GM18517 (cell line): ENCODE data around the gene MGAT2.
"Not testable (repeated sequence)": the region's sequence is repeated elsewhere in the genome, so short reads cannot be mapped to it uniquely, and the experiment has no call there.

Source experiments
- ATAC-seq: cut with Tn5 transposase; IDR thresholded peaks from one replicate; pipeline ENCODE4 v1.9.1; 2021; ENCODE audit warnings: mild to moderate bottlenecking, moderate library complexity; ENCODE audit not compliant: unreplicated experiment

Gene MGAT2

DNA sequence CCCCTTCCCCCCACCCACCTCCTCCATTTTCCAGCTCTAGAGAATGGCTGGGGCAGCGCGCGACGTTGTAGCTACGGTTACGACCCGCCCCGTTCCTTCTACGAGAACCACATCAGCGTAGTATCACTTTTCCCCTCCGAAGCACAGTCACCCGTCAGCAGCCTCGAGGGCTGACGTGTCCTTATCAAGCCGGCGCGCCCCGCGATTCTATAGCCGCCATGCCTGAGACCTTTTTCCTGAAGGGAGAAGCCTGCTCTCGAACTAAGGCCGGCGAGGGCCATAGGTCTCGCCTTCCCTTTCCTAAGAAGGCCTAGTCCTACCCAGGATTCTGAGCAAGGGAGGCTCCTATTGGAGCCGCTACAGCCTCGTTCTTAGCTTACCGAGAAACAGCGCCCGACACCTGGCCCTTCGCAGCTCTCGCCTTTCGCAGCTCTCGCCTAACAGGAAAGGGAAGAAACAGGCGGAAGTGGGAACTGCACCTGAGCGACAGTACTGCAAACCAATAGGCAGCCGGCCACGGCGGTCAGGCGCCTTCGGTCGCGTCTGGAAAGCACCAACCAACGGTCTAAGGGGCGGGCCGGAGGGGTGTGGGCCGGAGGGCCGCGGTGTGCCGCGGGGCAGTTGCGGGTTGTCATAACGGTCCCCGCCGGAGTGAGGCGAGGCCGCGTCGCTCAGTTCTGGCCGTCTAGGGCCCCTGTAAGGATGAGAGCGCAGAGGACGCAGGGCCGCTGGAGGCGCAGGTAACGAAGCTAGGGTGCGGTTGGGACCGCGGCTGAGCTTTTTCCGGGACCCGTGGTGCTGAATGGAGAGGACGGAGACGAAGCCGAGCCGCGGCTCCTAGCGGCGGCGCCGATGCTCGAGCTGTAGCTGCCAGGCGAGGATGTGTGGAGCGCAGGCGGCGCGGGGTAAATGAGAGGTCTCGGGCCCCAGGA, at the start of gene MGAT2, which contains the start of gene RPL36AL:
MGAT2 (plus strand) TSS at position 618 of the 932 bp plus-strand sequence. CDS start 470 bp downstream, outside the sequence.
RPL36AL (minus strand) TSS at position 445 of the 932 bp plus-strand sequence. CDS start 1,522 bp downstream, outside the sequence.
- peak; percentile 86 for ATAC-seq

DNA sequence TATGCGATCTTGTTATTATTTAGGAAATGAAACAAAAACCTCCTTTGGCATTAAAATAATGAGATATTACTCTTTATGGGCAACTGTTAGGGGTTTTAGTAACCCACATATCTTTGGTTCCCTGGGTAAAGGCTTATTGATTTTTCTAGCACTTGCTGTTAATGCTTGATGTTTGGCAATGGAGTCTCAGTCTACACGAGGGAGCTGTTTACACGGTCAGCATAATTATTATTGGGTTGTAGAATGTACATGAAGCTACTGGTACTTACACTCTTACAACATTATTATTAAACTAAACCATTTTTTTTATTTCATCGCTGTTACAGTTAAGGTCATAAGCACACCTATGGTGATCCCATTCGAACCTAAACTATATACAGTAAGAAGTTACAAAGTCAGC, 46.6 kb upstream of the MGAT2 start:
- no peak for ATAC-seq

DNA sequence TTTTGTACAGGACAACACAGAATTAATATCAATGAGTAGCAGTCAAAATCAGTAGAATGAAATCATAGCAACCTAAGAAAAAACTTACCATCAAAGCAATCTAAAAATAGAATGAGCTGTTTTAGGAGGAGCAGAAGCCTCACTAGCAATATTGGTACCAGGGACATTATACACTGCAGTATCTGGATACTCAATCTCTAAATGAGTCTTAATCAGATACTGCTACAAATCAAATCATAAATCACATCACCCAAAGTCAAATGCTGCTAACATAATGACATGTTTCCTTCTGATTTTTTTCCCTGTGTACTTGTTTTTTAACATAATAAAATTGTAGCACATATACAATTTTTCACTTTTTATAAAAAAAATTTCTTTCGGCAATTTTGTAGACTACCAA, 42.5 kb upstream of the MGAT2 start:
- ATAC-seq = no peak

DNA sequence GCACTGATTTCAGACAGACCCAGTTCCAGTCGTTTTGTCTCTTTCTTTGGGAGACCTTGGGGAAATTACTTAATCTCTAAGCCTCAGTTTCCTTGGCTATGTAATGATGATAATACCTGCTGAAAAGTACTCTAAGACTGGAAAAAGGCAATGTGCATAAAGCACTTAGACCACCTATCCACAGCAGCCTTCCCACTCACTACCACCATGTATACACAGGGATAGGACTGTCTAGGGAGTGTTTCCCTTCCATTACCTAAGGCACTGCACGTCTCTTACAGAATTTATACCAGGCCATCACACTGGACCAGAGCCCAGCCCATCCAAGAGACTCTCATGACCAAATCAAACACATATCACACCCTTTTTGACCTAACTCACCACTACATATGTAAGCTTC, 40.8 kb upstream of the MGAT2 start:
- ATAC-seq = no peak

DNA sequence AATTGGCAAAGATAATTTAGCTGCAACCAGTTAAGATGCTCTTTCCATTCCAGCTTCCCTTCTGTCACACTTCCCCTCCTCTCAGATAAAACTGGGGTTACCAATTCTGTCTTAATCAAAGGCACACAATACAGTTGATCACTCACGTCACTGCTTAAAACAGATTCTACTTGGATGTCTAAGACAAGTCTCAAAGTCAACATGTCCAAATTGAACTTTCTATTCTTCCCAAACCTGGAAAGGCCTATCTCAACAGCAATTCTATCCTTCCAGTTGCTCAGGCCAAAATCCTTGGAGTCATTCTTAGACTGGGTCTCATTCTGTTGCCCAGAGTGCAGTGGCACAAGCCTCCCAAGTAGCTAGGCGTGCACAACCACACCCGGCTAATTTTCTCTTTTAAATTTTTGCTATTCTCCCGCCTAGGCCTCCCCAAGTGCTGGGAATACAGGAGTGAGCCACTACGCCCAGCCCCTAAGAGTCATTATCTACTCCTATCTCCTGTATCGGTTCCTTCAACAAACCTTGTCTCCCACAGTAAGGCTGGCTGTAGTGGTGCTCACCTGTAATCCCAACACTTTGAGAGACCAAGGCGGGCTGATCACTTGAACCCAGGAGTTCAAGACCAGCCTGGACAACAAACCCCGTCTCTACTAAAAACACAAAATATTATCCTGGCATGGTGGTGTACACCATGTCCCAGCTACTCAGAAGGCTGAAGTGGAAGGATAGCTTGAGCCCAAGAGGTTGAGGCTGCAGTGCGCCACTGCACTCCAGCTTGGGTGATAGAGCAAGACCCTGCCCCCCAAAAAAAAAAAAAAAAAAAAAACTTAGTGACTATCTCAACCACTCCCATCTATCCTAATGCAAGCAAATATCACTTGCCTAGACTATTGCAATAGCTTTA, 39.1 kb upstream of the MGAT2 start:
- no peak for ATAC-seq

DNA sequence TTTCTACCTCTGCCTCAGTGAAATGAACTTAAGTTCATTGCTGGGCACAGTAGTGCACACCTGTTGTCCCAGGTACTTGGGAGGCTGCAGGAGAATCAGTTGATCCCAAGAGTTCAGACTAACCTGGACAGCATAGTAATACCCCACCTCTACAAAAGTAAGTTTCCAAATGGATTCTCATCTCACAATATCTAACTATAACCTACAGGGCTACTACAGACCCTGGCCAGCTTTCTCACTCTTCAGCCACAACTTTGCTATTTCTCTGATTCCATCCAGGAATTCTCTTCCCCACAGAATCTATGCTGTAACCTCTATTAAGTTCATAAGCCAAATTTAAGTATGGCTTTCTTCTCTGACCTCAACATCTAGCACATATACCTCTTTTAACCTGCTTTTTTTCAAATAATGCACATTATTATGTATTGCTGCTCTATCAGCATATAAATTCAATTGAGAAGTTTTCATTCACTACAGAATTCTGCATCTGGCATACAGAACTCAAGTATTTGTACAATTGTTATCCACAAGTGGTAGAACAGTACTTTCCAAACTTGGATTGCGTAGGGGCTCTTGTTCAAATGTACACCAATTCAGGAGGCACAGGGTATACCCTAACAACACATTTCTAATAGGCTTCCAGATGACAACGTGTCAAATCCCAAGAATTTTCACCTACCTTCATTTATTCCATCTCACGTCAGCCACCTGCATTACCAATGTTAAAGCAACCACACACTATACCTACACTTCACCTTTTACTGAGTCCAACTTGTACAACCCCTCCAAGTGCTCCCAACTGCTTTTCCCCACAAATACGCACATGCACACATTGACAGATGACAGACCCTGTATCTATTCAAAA, 38.3 kb upstream of the MGAT2 start:
- ATAC-seq = no peak

DNA sequence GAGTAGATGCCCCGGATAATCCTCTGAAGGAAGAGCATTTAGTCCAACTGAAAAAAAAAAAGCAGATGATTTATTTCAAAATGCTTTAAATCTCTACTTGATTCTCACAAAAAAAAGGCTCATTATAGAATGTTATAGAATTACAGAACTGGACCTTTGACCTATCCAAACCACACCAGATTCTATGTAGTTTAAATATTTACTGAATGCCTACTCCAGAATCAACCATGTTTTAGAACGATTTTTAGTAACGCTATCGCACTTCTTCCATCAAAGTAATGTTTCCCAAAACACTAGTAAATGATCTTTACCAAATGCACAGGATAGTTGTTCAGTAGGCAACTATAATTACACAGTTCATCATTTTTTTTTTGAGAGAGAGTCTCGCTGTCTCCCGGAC, 37.0 kb upstream of the MGAT2 start:
- ATAC-seq = no peak

DNA sequence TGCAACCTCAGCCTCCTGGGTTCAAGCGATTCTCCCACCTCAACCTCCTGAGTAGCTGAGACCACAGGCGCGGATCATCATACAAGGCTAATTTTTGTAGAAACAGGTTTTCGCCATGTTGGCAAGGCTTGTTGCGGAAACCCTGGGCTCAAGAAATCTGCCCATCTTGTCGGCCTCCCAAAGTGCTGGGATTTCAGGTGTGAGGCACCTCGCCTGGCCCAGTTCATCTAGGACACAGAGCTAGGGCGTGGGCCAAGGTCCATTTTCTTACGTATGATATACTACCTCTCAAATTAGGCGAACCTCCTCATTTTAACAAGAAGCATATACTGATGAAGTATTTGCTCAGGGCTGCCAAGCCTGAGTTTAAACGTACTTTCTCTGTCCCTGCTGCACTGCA, 36.5 kb upstream of the MGAT2 start:
- ATAC-seq = no peak

DNA sequence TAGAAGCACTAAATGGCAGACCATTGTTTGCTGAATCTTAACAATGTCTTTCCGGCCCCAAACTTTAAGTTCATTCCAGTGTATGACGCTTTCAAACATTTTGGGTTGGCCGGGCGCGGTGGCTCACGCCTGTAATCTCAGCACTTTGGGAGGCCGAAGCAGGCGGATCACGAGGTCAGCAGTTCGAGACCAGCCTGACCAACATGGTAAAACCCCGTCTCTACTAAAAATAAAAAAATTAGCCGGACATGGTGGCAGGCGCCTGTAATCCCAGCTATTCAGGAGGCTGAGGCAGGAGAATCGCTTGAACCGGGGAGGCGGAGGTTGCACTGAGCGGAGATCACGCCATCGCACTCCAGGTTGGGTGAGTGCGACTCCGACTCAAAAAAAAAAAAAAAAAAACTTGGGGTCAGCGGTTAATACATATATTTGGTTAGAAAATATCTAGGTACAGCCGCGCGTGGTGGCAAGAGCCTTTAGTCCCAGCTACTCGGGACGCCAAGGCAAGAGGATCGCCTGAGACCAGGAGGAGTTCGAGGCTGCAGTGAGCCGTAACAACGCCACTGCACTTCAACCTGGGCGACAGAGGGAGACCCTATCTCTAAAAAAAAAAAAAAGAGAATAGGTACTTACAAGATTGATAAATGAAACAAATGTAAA, 35.5 kb upstream of the MGAT2 start:
- ATAC-seq = not testable (repeated sequence)

DNA sequence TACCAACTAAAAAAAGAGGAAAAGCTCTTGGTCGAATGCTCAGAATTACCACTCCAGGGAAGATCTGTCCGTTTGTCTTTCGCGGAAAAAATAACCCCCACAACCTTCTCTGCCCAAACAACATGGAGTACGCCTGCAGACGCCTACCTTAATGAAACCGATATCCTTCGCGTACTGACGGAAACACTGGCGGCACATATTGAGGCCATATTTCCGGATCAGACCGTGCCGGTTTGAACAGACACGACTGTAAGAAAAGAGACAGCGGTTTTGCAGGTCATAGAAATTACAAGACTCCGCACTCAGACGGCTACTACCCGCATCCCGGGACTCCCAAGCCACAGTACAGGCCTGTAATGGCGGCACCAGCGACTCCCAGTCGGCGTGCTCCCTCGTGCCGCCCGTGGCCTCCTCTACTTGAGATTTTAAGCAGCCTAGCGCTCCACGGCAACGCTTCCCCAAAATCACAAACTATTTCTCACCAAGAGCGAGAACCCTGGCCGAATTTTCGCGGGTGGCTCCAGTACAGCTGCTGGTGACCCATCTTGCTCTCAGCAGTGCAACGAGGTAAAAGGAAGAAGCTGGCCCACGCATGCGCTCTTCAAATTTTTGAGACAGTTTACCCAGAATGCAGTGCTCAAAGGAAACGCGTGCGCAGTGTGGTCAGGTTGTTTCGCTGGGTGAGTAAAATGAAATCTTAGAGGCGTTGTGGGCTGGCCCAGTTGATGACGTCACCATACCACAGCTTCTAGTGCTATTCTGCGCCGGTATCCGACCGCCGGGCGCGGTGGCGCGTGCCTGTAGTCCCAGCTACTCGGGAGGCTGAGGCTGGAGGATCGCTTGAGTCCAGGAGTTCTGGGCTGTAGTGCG, 34.6 kb upstream of the MGAT2 start, which contains the start of gene RPS29:
RPS29 (minus strand) TSS at position 578 of the 870 bp plus-strand sequence; CDS start at position 544, 34 bp downstream.
- ATAC-seq = peak; percentile 92

DNA sequence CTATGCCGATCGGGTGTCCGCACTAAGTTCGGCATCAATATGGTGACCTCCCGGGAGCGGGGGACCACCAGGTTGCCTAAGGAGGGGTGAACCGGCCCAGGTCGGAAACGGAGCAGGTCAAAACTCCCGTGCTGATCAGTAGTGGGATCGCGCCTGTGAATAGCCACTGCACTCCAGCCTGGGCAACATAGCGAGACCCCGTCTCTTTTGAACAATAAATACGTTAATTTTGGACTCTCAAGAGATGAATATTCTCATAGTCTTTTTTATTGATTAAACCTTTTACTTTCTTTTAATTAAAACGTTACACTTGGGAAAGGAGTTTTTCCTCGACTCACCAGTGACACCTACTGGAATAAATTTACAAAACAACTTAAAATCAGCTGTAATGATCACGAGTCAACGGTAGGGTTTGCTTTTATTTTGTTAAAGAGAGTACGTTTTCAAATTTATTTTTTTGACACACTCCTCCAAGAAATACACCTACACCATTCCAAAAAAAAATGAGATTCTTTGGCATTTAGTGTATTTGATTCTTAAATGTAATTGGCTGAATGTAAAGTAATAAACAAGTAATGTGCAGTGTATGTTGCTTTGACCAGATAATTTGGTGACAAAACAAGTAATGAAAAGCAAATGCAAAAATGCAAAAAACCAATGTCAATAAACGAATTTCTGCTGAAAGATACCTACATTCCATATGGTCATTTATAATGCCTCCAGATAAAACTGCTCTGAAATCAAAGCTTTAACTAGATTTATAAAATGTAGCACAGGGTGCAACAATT, 33.7 kb upstream of the MGAT2 start:
- peak; percentile 42 for ATAC-seq

DNA sequence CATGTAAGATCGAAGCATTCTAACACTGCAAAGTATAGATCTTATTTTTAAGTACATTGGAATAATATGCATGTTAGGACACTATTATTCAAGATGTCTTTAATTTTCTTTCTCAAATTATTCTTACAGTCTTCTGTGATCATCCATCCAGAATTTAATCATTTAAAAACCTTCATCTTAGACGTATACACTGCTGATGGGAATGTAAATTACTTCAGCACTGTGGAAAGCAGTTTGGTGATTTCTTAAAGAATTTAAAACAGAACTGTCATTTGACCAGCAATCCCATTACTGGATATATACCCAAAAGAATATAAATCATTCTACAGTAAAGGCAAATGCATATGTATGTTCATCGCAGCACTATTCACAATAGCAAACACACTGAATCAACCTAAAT, 31.2 kb upstream of the MGAT2 start:
- no peak for ATAC-seq

DNA sequence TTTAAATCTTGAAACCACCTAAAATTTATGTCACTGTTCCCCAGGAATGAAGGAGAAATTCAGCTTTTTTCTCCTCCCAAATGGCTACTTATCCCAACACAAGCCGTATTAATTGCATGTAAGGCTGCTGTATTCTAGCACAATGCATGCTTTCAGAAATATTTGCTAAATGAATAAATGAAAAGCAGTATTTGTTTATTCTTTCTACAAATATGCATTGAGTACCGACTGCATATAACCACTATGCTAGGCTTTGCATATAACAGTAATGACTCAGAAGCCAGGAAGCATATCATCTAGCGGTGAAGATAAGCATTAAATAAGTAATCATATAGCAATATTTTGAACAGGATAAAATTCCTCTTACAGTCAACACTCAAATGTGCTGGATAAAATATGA, 27.6 kb upstream of the MGAT2 start:
- no peak for ATAC-seq

DNA sequence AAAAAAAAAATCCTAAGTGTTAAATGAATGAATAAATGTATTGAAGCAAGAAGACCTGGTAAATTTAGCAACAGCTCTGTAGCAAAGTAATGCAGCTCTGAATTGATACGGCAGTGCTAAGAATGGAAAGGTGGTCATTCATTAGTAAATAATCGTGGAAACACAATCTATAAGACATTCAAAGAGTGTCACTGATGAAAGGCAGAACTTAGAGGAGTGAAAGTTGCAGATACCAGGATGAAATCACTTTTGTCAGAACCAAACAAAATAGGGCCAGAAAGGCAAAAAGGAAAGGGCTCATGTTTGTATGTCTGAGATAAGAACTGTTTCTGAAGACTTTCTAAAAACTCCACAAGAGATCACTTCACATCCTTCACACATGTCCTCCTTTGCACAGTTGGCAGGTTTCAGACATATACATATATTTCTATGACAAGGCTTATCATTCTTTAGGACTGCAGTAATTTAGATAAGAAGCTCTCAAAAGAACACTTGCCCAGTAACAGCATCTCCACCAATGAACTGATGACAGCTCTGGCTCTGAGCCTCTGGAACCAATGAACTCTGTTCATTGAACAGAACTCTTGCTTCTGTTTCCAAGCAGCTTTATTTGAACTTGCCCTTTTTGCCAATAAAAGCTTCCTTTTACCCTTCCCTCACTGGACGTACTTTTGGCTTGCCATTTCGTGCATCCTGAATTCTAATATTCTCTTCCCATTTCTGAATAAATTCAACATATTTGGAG, 26.1 kb upstream of the MGAT2 start:
- no peak for ATAC-seq

DNA sequence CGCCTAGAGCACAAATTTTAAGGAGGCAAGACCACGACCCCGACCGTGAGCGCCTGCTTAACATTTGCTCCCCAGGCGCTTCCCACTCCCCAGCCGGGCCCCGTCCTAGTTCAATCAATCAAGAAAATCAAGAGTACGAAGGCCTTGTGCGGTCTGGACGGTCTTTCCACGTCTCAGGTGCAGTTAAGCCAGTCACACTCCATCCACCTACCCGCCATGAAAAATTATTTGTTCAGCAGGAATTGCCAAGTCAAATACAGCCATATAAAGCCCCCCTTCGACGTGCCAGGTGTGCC, 22.5 kb upstream of the MGAT2 start:
- ATAC-seq = peak; percentile 2

DNA sequence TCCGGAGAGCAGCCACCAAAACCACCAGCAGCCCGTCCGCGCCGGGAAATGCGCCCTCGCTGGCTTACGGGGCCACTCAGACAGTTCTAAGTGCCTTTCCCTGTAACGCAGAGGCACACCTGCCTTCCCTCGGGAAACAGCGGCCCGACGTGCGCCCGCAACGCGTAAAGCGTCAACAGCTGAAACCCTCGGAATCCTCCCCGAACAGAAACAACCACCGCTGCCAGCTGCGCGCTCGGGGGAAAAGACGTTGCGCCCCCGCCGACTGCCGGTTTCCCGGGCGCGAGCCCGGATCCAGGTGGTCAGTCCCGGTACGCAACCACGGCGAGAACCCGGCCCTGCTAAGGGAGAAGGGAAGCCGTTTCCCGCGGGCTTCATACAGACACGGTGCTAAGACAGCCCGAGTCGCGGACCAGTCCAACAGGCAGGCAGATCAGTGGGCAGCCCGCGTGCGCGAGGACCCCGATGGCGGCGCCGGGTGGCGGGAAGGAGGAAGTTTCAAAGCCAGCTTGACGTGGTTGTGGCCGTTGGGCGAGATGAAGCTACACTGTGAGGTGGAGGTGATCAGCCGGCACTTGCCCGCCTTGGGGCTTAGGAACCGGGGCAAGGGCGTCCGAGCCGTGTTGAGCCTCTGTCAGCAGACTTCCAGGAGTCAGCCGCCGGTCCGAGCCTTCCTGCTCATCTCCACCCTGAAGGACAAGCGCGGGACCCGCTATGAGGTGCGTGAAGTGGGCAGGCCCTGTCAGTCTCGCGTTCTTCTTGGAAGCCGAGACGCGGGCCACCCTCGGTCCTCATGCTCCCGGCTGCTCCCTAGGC, 21.9 kb upstream of the MGAT2 start, which contains the start of gene LRR1:
LRR1 (plus strand) TSS at position 456 of the 816 bp plus-strand sequence; CDS start at position 537, 81 bp downstream.
- peak; percentile 45 for ATAC-seq

DNA sequence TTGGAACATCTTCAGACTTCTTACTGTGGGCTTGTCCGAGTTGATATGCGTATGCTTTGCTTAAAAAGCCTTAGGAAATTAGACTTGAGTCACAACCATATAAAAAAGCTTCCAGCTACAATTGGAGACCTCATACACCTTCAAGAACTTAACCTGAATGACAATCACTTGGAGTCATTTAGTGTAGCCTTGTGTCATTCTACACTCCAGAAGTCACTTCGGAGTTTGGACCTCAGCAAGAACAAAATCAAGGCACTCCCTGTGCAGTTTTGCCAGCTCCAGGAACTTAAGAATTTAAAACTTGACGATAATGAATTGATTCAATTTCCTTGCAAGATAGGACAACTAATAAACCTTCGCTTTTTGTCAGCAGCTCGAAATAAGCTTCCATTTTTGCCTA, 13.0 kb upstream of the MGAT2 start:
- ATAC-seq = no peak
